Measurements from ENCODE around the gene CDCA8. TPM values are rescaled to one million over a fixed set of nuclear protein-coding genes. Genes with fewer than 3 reads are reported as not detected.

CDCA8 gene
- total RNA-seq, 1 donor from 2014 or later = 5.5 TPM

GRCh38 chr1:37755290-37755689, 63.0 kb downstream of the CDCA8 start:
- Histone ChIP-seq H3K27ac (ENCODE audit: low read depth, low read length) (no peak overlapping the region), H4K20me1 (ENCODE audit: insufficient read depth, low read length) (no peaks in the 10 kb centered on the region), H3K4me3 (ENCODE audit: insufficient read depth, low read depth, low read length) (no peak overlapping the region), H3K9ac (ENCODE audit: low read length) (no peak overlapping the region), H3K4me2 (ENCODE audit: low read length) (no peak overlapping the region), H3K4me1 (ENCODE audit: insufficient read depth, low read length) (no peaks in the 10 kb centered on the region), H3K27me3 (ENCODE audit: insufficient read depth, low read length) (peaks cover 56% of the 10 kb centered on the region), H3K9me3 (ENCODE audit: insufficient read depth, low read depth, low read length) (no peaks in the 10 kb centered on the region), H3K36me3 (ENCODE audit: insufficient read depth, low read length) (no peaks in the 10 kb centered on the region), H2AFZ (ENCODE audit: low read depth, low read length) (no peak overlapping the region), H3K79me2 (ENCODE audit: insufficient read depth, low read length) (no peaks in the 10 kb centered on the region)
- TF ChIP-seq, protein P1, sequence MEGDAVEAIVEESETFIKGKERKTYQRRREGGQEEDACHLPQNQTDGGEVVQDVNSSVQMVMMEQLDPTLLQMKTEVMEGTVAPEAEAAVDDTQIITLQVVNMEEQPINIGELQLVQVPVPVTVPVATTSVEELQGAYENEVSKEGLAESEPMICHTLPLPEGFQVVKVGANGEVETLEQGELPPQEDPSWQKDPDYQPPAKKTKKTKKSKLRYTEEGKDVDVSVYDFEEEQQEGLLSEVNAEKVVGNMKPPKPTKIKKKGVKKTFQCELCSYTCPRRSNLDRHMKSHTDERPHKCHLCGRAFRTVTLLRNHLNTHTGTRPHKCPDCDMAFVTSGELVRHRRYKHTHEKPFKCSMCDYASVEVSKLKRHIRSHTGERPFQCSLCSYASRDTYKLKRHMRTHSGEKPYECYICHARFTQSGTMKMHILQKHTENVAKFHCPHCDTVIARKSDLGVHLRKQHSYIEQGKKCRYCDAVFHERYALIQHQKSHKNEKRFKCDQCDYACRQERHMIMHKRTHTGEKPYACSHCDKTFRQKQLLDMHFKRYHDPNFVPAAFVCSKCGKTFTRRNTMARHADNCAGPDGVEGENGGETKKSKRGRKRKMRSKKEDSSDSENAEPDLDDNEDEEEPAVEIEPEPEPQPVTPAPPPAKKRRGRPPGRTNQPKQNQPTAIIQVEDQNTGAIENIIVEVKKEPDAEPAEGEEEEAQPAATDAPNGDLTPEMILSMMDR (IDR thresholded peaks at IDR 0.05; ENCODE audit: insufficient read depth, low read depth, low read length) = no peak
- no peak for TF ChIP-seq EZH2 (IDR thresholded peaks at IDR 0.05; ENCODE audit: insufficient read depth, low read length)
- Mint-ChIP-seq H3K9me3 (ENCODE audit: unreplicated experiment) (peaks cover 2% of the 10 kb centered on the region), H3K4me1 (ENCODE audit: low read depth, unreplicated experiment) (no peaks in the 10 kb centered on the region), H3K36me3 (ENCODE audit: low read depth, unreplicated experiment) (no peaks in the 10 kb centered on the region), H3K27ac (ENCODE audit: unreplicated experiment) (peak overlapping the region; percentile 69), H3K4me3 (ENCODE audit: unreplicated experiment) (no peak overlapping the region), H3K27me3 (ENCODE audit: low read depth, unreplicated experiment) (peaks cover 28% of the 10 kb centered on the region)
- DNase-seq (ENCODE audit: low read depth) (no peak), FAIRE-seq (no peak)

DNA sequence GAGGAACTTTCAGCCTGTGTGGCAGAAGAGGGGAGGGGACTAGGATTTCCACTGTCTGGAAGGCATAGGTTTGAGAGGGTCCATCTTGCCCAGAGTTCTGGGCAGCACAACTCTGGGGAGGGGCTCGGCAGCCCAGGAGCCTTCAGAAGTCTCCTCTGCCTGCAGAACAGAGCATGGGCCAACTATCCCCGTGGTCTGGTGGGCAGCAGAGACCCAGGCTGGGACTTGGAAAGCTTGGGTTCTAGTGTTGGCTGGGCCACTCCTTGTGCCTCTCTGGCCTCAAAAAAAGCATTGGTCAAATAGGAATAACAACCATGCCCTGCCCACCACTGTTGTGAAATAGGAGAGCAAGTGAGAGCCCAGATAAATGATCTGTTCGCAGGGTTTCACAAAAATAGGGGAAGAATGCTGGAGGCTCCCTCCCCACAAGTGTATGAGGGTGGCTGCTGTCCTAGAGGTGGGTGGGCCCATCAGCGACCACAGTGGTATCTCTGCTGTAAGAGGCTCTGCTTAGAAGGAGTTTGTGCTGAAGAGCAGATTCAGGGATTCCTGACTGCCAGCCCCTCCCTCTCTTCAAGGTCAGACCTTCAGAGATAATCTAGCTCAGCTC, 63.7 kb downstream of the CDCA8 start:
- no peak overlapping the region for H2AFZ ChIP-seq (ENCODE audit: low read depth, low read length)
- no peaks in the 10 kb centered on the region for H4K20me1 ChIP-seq (ENCODE audit: insufficient read depth, low read length)
- no peaks in the 10 kb centered on the region for H3K4me1 Mint-ChIP-seq (ENCODE audit: low read depth, unreplicated experiment)
- no peak overlapping the region for H3K4me3 Mint-ChIP-seq (ENCODE audit: unreplicated experiment)
- H3K9me3 Mint-ChIP-seq (ENCODE audit: unreplicated experiment) = peaks cover 2% of the 10 kb centered on the region
- no peaks in the 10 kb centered on the region for H3K79me2 ChIP-seq (ENCODE audit: insufficient read depth, low read length)
- FAIRE-seq (no peak), DNase-seq (ENCODE audit: low read depth) (no peak)
- H3K4me3 ChIP-seq (ENCODE audit: insufficient read depth, low read depth, low read length) = no peak overlapping the region
- no peak for TF ChIP-seq EZH2 (IDR thresholded peaks at IDR 0.05; ENCODE audit: insufficient read depth, low read length)
- TF ChIP-seq, protein P1 (IDR thresholded peaks at IDR 0.05; ENCODE audit: insufficient read depth, low read depth, low read length) = no peak
- no peak overlapping the region for H3K9ac ChIP-seq (ENCODE audit: low read length)
- no peak overlapping the region for H3K4me2 ChIP-seq (ENCODE audit: low read length)
- H3K27me3 Mint-ChIP-seq (ENCODE audit: low read depth, unreplicated experiment) = peaks cover 25% of the 10 kb centered on the region
- H3K36me3 ChIP-seq (ENCODE audit: insufficient read depth, low read length) = no peaks in the 10 kb centered on the region
- no peak overlapping the region for H3K27ac Mint-ChIP-seq (ENCODE audit: unreplicated experiment)
- H3K9me3 ChIP-seq (ENCODE audit: insufficient read depth, low read depth, low read length) = no peaks in the 10 kb centered on the region
- H3K4me1 ChIP-seq (ENCODE audit: insufficient read depth, low read length) = no peaks in the 10 kb centered on the region
- no peak overlapping the region for H3K27ac ChIP-seq (ENCODE audit: low read depth, low read length)
- no peaks in the 10 kb centered on the region for H3K36me3 Mint-ChIP-seq (ENCODE audit: low read depth, unreplicated experiment)
- peaks cover 56% of the 10 kb centered on the region for H3K27me3 ChIP-seq (ENCODE audit: insufficient read depth, low read length)

Other genes starting within 250 kb of the CDCA8 start
- gene ZC3H12A, start 217.9 kb upstream of the CDCA8 start, total RNA-seq = 12.1 and 12.6 TPM in 2 replicates
- gene MEAF6, start 177.8 kb upstream of the CDCA8 start, total RNA-seq = 49.0 and 49.1 TPM in 2 replicates
- gene SNIP1, start 138.2 kb upstream of the CDCA8 start, total RNA-seq = 15.0 and 17.4 TPM in 2 replicates
- 7.2 and 9.6 TPM in 2 replicates for gene DNALI1, start 135.6 kb upstream of the CDCA8 start, total RNA-seq
- gene GNL2, start 96.6 kb upstream of the CDCA8 start, total RNA-seq = 55.4 and 58.0 TPM in 2 replicates
- not detected in 2 replicates for gene RSPO1, start 57.6 kb upstream of the CDCA8 start, total RNA-seq
- 0.31 TPM in 1 of 2 replicates, not detected in the other for gene EPHA10, start 72.6 kb downstream of the CDCA8 start, total RNA-seq
- 0.67 and 1.4 TPM in 2 replicates for gene MANEAL, start 101.3 kb downstream of the CDCA8 start, total RNA-seq
- 69.6 and 70.0 TPM in 2 replicates for gene C1orf122, start 115.3 kb downstream of the CDCA8 start, total RNA-seq
- gene YRDC, start 115.7 kb downstream of the CDCA8 start, total RNA-seq = 25.9 and 28.1 TPM in 2 replicates
- gene MTF1, start 167.1 kb downstream of the CDCA8 start, total RNA-seq = 16.6 and 16.7 TPM in 2 replicates

All from astrocyte (in vitro differentiated cells and primary cell).